HG03103 (cell line): ENCODE measurements around the gene IQSEC1.

Experiments
- ATAC-seq: cut with Tn5 transposase; IDR thresholded peaks from one replicate; pipeline ENCODE4 v1.9.1; 2021; ENCODE audit warnings: low read depth; ENCODE audit not compliant: unreplicated experiment

IQSEC1 gene

DNA sequence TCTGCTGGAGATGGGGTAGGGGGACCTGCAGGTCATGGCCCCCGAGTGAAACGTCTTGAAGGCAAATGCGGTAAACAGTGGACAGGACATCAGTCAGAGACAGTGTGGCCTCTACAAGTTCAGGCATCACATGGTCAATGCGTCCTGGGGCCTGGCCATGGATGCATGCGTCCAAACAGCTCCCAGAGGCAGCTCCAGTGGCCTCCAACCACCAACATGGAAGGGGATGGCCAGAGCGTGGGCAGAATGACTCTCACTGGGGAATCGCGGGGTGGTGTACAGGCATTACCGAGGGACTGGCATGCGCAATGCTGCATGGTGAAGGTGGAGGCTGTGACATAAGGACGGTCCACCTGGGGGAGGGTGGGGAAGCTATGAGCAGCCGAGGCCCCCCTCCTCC is 35.6 kb upstream of the IQSEC1 start:
- no peak for ATAC-seq

DNA sequence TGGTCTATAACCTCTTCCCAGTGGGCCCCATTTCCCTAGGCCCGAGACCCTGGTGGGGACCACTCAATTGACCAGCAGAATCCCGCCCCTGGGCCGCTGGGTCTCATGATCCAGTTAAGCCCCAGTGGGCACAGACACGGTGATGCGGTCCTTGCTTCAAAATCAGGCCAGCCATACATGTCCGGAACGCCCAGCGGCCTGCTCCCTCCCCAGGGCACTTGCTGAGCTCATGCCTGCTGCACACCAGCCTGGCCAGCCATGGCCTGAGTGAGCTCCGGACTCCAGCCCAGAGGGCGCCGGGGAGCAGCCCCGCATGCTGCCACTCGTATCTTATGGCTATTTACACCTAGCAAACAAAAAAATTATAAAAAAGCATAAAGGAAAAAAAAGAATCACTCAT is 34.4 kb upstream of the IQSEC1 start:
- no peak for ATAC-seq

DNA sequence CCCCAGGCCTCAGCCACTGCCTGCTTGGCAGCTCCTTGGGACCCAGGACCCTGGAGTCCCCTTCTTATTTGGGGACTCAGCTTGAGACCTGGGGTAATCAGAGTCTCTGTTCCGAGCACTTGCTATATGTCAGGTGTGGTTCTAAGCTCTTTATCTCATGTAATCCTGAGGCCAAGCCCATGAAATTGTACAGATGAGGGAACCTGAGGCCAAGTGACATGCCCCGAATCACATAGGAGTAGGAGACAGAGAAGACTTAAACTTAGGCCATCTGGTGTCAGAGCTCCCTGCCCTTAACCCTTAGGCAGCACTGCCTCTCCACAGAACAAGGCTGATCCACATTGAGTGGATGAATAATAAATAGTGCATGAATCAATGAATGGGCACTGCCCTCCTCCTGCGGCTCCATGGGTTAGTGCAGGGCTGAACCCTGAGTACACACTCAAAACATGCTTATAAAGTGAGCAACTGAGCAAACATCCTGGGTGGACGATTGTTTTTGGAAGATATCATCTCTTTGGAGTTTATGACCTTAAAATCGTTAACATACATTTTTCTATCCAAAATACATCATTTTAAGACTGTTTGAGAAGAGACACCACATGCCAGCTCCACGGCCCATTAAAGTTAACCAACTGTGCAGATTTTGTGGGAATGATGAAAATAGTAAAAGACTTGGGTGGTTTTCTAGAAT is 33.2 kb upstream of the IQSEC1 start:
- ATAC-seq = no peak

DNA sequence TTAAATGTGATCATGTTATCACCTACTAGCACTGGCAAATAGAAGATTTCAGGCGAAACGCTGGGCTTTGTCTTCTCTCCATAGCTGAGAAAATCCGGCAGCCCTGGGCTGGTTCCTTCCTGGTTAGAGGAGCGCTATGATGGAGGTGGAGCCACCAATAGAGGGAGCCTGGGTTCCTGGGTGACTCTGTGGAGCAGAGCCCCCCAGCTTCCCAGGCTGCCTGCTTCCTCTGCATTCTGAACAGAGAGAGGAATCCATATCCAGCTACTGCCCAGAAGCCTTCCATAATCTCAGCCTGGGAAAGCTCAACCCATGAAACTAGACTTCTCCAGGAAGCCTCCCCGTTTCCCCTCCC is 32.6 kb upstream of the IQSEC1 start:
- ATAC-seq = no peak

DNA sequence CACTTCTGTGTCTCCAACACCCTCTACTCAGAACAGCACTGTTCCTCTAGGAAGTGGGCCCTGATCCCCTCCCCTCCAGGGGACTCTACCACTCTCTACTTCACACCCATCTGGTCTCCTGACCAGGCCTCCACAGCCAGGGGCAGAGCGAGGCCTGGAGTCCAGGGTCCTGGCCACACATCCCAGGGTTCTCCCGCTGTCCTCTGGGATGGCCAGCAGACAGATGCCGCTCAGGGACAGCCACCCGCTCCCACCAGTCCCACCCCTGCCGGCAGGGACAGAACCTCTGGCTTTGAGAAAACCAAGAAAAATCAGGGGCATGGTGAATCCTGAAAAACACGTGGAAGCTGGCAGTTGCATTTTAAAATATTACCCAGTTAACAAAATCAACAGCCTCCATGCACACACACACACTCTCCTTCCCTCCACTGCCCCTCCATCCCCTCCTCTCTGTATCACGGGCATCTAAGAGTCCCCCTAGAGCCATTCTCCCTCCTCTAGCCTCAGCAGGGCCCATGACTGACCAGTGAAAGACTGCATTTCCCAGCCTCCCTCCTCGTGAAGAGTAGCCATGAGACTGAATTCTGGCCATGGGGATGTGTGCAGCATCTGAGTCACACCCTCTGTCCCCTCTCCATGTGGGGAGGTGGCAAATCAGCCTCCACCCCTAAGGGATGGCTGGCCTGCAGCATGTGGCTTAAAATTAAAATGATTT is 32.1 kb upstream of the IQSEC1 start:
- no peak for ATAC-seq

DNA sequence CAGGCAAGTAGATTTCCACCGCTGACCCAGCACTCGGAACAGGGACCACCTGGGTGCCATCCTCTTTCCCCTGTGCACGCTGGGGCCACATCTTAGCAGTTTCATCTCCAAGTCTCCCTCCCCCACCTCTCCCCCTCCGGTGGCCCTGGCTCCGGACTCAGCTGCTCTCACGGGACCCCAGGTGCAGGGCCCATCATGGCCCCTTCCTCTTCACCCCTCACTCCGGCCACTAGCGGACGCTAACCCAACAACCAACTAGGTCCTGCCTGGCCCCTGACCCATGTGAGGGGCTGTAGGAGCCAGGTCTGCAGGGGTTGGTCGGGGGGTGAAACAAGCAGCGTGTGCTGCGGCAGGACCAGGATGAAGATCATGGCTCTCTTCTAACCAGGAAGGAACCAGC is 31.3 kb upstream of the IQSEC1 start:
- no peak for ATAC-seq

DNA sequence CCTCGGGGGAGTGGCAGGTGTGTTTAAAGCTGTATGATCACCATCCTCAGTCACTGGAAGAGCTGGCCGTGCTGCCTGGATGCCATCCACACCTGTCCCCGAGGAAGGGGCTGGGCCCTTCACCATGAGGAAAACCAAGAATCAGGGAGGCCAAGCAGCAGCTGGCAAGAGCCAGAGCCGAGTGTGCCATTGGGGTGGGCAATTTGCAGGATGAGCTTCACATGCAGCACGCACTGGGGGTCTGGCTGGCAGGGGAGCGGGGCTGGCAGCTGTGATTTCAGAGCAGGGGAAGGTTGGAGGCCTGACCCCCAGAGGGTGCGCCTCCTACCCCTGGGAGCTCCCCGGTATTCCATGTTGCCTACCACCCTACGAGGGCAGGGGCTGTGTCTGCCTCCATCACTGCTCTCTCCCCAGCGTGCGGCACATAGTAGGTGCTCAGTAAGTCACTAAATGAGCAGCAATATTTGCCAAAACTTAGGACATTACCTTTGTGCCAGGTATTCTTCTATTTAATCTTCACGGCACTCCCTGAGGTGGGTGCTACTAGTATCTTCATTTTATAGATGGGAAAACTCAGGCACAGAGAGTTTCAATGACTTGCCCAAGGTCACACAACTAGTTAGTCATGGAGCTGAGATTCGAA is 30.3 kb upstream of the IQSEC1 start:
- no peak for ATAC-seq

DNA sequence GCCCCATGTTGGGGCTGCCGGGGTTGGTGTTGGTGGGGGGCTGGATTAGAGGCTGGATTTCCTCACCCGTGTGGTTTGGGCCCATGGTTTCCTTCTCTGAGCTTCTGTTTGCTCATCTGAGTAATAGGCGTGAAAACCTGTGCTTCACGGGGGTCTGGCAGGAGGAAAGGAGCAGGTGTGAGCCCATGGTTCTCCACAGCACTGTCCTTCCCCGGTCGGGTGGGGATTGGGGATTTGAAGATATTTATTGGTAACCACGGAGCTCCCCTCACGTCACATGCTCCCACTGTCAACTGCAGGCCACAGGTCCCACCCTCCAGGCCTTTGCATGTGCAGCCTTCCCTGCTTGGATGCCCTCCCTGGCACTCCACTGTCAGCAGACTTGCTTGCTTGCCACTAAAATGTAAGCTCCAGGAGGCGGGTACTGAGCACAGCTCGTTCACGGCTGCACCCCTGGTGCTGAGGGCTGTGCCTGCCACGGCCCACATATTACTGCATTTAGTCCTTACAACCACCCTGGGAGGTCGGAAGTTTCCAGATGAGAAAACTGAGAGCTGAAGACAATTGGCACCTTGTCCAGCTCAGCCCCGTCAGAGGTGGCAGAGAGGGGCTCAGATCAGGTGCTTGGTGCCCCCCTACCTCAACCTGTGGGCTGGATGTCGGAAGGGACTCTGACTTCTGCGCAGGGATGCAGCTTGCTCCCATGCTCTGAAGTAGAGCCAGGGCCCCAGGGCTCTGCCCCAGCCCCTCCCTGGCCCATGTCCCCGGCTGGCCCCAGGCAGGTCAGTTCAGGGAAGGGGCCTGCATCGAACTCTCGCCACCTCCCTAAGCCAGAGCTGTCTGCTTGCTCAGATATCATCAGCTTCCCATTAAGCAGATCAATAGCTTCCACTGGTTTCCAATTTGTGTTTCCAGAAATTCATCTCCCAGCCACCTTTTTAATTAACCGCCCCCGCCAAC is 29.4 kb upstream of the IQSEC1 start:
- no peak for ATAC-seq

DNA sequence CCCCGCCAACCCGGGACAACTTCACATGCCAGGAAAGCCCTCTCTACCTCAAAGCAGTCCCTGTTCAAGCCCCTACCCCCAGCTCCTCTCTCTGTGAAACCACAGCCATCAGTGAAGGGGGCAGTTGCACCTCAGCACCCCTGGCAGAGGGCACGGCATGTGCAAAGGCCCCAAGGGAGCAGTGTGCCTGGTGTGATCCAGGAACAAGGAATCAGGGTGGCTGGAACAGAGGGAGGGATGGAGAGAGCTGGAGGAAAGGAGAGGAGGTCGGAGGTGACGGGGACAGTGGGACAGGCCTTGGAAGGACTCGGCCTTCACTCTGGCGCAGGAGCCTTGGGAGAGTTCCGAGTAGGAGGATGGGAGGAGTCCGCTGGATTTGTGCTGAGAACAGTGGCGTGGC is 26.5 kb upstream of the IQSEC1 start:
- ATAC-seq = no peak

DNA sequence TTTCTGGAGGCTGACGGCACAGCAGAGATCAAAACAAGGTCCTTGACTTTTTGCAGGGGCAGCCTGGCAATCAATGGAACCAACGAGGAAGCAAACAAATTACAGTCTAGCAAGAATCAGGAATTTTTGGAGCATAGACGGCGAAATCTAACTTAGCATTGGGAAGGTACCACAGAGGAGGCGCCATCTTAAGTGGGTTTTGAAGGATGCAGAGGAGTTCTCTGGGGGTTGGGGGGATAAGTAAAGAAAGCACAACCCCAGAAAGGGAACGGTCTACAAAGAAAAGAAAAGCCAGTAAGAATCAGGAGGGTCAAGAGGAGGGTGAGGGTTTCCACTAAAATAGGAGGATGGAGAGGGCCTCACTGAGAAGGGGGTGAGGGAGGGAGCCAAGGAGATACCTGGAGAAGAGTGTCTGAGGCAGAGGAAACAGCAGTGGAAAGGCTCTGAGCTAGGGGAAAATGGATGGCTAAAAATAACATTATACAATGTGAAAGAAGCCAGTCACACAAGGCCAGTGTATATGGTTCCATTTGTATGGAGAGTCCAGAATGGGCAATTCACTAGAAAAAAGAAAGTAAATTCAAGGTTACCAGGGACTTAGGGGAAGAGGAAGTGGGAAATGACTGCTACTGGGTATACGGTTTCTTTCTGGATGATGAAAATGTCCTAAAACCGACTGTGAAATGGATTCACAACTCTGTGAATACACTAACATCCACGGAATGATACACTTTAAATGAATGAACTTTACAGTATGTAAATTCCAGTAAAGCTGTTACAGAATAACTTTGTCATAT is 25.2 kb upstream of the IQSEC1 start:
- ATAC-seq = no peak

DNA sequence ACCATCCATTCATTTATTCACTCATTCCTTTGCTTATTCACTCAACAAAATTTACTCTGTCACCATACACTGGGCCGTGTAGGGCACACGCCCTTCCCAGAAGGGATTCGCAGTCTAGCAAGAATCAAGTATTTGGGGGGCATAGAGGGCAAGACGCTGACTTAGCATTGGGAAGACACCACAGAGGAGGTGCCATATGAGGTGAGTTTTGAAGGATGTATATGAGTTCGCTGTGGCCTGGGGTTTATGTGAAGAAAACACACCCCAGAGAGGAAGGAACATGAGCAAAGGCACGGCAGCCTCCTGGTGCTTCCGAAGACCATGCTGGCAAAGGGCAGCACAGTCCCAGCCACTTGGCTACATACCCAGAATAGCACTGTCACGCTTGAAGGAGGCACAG is 23.1 kb upstream of the IQSEC1 start:
- ATAC-seq = no peak

DNA sequence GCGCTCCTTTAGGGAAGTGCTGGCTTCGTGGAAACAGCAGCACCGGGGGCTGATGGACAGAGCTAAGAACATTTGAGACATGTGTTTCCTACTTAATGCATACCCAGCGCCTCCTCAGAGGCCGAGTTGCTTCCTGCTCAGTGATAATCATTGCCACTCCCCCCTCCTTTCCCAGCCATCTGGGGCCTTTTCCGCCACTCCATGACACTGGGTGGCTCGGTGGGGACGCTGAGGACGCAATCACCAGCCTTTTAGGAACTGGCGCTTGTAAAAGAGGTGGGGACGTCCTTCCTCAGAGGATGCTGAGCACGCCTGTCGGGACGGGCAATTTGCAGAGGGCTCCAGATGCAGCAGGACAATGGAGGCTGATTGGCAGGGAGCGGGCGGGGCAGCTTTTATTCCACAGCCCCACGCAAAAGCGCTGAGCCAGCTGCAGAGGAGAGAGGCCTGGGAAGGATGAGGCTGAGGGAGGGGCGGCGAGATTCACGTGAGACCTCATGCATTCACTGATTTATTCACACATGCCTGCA is 22.2 kb upstream of the IQSEC1 start:
- no peak for ATAC-seq

DNA sequence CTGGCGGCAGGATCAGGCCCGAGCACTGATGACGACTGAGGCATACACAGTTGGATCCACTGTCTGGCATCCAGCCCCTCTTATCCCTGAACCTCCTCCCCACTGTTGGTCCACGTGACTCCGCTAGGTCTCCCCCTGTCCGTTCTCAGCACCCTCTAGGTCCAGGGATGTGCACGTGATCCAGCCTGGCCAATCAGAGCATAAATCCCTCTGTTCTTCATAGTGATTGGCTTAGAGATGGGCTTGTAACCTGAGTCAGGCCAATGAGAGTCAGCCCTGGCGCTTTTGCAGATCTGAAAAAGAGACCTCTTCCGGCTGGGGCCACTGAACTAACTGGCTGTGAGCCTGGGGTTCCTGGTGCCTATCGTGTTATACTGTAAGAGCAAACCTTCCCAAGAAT is 20.5 kb upstream of the IQSEC1 start:
- no peak for ATAC-seq

DNA sequence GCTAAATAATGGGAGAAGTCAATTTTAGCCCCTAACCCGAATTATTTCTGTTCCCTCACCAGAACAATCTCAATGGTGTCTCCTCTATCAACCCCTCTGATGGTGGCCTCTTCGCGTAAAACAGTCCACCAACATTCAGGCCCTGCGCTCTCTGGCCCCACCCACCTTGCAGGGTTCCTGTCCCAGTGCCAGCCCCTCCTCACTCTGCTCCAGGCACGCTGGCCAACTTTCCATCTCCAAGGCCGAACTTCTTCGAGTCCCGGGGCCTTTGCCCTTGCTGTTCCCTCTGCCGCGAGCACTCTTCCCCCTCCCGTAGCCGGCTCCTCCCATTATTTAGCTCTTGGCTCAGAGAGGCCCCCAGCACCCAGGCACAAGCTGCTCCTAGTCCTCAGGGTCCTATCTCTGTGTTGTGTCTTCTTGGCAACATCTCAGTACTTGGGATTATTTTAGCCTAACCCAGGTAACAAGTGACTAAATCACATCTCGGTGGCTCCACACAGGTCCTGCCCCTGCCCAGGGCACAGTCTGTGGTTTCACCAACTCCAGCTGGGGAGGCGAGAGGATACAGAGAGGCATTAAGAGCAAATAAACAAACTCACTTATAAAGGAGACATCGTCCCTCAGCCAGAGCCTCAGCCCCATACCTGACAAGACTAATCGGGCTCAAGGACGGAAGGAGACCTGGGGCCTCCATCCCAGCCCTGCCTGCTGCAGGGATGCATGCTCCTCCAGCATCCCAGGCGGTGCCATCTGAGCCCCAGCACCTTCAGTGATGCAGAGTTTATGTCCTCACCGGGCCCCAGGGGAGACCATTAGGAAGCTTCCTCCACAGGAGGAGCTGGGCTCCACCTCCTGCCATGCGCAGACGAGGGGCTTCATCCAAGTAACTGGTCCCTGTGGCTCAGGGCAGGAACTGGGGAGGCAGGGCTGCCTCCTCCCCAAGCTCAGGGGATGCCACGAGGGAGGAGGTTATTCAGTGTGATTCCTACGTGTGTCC is 19.7 kb upstream of the IQSEC1 start:
- ATAC-seq = no peak

DNA sequence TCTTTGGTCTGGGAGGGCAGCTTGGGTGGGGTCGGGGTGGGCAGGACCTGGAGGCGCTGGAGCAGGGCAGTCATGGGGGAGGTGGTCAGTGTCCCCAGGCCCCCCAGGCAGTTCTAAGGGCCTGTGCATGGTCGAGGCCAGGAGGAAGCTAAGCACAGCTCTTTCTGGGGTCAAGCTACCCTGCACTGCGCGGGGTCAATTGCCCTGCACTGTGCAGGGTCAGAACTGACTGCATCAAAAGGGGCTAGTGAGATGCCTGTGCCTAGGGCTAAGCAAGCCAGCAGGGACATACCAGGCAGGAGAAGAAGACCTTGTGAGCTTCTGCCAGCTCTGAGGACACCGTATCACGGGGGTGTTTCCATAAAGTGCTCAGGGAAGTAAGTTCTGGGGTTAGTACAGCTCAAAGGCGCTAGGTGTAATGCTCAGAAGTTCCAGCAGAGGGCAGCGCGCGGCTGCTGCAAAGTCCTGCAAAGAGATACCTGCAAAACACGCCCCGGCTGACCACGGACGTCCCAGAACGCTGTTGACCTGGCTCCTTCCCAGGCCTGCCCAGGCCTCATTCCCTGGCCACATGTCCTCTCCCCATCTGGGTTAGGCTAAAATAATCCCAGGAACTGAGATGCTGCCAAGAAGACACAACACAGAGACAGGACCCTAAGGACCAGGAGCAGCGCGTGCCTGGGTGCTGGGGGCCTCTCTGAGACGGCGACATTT is 18.8 kb upstream of the IQSEC1 start:
- ATAC-seq = peak; percentile 67

DNA sequence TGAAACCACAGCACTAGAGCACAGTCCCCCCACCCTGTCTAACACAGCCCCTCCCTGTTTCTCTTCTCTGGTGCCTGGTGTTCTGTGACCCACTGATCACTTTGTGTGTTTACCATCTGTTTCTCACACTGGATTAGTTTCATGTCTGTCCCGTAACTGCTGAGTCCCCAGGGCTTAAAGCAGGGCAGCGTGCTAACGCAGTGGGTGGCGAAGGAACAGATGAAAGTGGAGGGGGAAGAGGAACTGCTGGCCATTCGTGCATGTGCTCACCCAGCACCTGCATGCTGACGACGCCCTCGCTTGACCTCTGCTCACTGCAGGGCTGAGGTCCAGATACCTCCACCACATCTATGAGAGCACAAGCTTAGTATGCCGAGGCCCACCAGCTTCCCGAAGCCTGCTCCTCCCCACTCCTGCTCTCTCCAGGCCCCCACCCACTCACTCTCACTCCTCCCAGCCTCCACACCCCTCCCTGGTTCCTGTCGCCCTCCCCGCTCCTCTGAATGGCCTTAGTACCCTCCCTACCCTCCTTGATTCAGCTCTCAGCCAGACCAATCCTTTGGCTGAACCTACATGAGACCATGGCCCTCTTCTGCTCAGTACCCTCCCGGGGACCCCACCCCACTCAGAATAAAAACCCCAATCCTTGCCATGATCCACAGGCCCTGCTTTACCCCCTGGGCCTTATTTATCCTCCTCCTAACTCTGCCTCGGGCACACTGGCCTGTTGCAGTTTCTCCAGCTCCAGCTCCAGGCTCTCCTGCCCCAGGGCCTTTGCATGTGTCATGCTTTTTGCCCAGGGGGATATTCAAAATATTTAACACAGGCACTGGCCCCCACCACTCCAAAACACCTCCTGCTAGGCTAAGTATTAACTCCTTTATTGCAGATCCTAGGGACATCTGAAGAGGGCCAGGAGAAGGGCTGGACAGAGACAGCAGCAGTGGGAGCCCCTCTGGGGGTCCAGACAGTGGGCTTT is 15.1 kb upstream of the IQSEC1 start:
- ATAC-seq = no peak
